ENCODE results near the gene GNB5.

DNA sequence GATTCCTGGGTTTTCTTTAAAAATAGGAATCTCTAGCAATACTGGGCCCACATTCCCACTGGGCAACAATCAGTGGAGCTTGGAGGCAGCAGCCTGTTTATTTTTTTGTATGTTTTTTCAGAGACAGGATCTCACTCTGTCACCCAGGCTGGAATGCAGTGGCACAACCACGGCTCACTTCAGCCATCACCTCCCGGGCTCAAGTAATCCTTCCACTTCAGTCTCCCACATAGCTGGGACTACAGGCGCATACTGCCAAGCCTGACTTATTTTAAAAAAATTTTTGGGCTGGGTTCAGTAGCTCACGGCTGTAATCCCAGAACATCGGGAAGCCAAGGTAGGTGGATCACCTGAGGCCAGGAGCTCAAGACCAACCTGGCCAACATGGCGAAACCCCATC is 29.1 kb upstream of the GNB5 start:
- no peak for TF ChIP-seq EZH2 (IDR thresholded peaks at IDR 0.05; ENCODE audit: low read depth)
- TF ChIP-seq, protein P1, sequence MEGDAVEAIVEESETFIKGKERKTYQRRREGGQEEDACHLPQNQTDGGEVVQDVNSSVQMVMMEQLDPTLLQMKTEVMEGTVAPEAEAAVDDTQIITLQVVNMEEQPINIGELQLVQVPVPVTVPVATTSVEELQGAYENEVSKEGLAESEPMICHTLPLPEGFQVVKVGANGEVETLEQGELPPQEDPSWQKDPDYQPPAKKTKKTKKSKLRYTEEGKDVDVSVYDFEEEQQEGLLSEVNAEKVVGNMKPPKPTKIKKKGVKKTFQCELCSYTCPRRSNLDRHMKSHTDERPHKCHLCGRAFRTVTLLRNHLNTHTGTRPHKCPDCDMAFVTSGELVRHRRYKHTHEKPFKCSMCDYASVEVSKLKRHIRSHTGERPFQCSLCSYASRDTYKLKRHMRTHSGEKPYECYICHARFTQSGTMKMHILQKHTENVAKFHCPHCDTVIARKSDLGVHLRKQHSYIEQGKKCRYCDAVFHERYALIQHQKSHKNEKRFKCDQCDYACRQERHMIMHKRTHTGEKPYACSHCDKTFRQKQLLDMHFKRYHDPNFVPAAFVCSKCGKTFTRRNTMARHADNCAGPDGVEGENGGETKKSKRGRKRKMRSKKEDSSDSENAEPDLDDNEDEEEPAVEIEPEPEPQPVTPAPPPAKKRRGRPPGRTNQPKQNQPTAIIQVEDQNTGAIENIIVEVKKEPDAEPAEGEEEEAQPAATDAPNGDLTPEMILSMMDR (conservative IDR thresholded peaks at IDR 0.05): no peak
